ENCODE measurements around the gene SLC6A15.

SLC6A15 gene

GRCh38 chr12:84862186-84862585 is 50.4 kb downstream of the SLC6A15 start:
- Histone ChIP-seq H3K4me1 (ENCODE audit: control insufficient read depth, insufficient read depth, low read length) (no peaks in the 10 kb centered on the region), H3K9me3 (replicated peaks; ENCODE audit: low read length) (no peaks in the 10 kb centered on the region), H3K9ac (ENCODE audit: low read depth, low read length) (no peak overlapping the region), H3K36me3 (ENCODE audit: insufficient read depth, low read length) (no peaks in the 10 kb centered on the region), H3K4me2 (ENCODE audit: low read length) (no peak overlapping the region), H3K27me3 (ENCODE audit: control insufficient read depth, insufficient read depth, low read length) (no peaks in the 10 kb centered on the region), H3K4me3 (ENCODE audit: low read length) (no peak overlapping the region)

- H3K27me3 ChIP-seq (ENCODE audit: control insufficient read depth, insufficient read depth, low read length) = no peaks in the 10 kb centered on the region
- H3K9me3 ChIP-seq (replicated peaks; ENCODE audit: low read length) = no peaks in the 10 kb centered on the region
- no peaks in the 10 kb centered on the region for H3K36me3 ChIP-seq (ENCODE audit: insufficient read depth, low read length)
- H3K4me3 ChIP-seq (ENCODE audit: low read length) = no peak overlapping the region
- no peak overlapping the region for H3K9ac ChIP-seq (ENCODE audit: low read depth, low read length)
- no peak overlapping the region for H3K4me2 ChIP-seq (ENCODE audit: low read length)
- no peaks in the 10 kb centered on the region for H3K4me1 ChIP-seq (ENCODE audit: control insufficient read depth, insufficient read depth, low read length)
Measured at GRCh38 chr12:84860718-84861117, 51.9 kb downstream of the SLC6A15 start.

DNA sequence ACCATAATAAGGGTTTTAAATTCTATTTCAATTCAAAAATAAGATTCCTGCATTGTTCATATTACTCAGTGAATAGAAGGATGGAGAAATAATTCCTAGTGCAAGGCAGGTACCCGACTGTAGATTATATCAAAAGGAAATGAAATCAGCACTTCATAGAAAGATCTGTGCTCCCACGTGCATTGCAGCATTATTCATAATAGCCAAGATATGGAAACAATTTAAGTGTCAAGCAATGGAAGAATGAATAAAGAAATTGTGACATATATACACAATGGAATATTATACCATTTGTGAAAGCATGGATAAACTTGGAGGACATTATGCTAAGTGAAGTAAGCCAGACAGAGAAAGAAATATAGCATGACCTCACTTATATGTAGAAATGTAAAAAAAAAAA is 53.8 kb downstream of the SLC6A15 start:
- H3K36me3 ChIP-seq (ENCODE audit: insufficient read depth, low read length) = no peaks in the 10 kb centered on the region
- no peaks in the 10 kb centered on the region for H3K27me3 ChIP-seq (ENCODE audit: control insufficient read depth, insufficient read depth, low read length)
- no peak overlapping the region for H3K9ac ChIP-seq (ENCODE audit: low read depth, low read length)
- H3K4me1 ChIP-seq (ENCODE audit: control insufficient read depth, insufficient read depth, low read length) = no peaks in the 10 kb centered on the region
- H3K9me3 ChIP-seq (replicated peaks; ENCODE audit: low read length) = no peaks in the 10 kb centered on the region
- no peak overlapping the region for H3K4me3 ChIP-seq (ENCODE audit: low read length)
- H3K4me2 ChIP-seq (ENCODE audit: low read length) = no peak overlapping the region

GRCh38 chr12:84857525-84858208 is 54.9 kb downstream of the SLC6A15 start:
- Histone ChIP-seq H3K27me3 (ENCODE audit: control insufficient read depth, insufficient read depth, low read length) (no peaks in the 10 kb centered on the region), H3K4me2 (ENCODE audit: low read length) (no peak overlapping the region), H3K9ac (ENCODE audit: low read depth, low read length) (no peak overlapping the region), H3K4me3 (ENCODE audit: low read length) (no peak overlapping the region), H3K9me3 (replicated peaks; ENCODE audit: low read length) (no peaks in the 10 kb centered on the region), H3K36me3 (ENCODE audit: insufficient read depth, low read length) (no peaks in the 10 kb centered on the region), H3K4me1 (ENCODE audit: control insufficient read depth, insufficient read depth, low read length) (no peaks in the 10 kb centered on the region)

- Histone ChIP-seq H3K4me3 (ENCODE audit: low read length) (no peak overlapping the region), H3K27me3 (ENCODE audit: control insufficient read depth, insufficient read depth, low read length) (no peaks in the 10 kb centered on the region), H3K9ac (ENCODE audit: low read depth, low read length) (no peak overlapping the region), H3K36me3 (ENCODE audit: insufficient read depth, low read length) (no peaks in the 10 kb centered on the region), H3K4me2 (ENCODE audit: low read length) (no peak overlapping the region), H3K9me3 (replicated peaks; ENCODE audit: low read length) (no peaks in the 10 kb centered on the region), H3K4me1 (ENCODE audit: control insufficient read depth, insufficient read depth, low read length) (no peaks in the 10 kb centered on the region)
Measured at GRCh38 chr12:84856156-84856900, 56.3 kb downstream of the SLC6A15 start.

DNA sequence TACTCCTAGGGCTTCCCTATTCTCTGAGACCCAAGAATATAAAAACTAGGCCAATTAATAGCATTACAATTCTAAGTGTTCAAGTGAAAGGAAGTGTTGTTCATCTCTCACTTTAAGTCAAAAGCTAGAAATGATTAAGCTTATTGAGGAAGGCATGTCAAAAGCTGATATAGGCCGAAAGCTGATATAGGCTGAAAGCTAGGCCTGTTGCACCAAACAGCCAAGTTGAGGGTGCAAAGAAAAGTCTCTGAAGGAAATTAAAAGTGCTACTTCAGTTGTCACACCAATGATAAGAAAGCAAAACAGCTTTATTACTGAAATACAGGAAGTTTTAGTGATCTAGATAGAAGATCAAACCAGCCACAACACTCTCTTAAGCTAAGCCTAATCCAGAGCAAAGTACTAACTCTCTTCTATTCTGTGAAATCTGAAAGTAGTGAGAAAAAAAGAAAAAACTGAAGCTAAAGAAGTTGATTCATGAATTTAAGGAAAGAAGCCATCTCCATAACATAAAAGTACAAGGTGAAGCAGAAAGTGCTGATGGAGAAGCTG is 68.9 kb downstream of the SLC6A15 start:
- no peak overlapping the region for H3K4me2 ChIP-seq (ENCODE audit: low read length)
- H3K36me3 ChIP-seq (ENCODE audit: insufficient read depth, low read length) = no peaks in the 10 kb centered on the region
- no peaks in the 10 kb centered on the region for H3K9me3 ChIP-seq (replicated peaks; ENCODE audit: low read length)
- no peak overlapping the region for H3K9ac ChIP-seq (ENCODE audit: low read depth, low read length)
- H3K27me3 ChIP-seq (ENCODE audit: control insufficient read depth, insufficient read depth, low read length) = no peaks in the 10 kb centered on the region
- no peaks in the 10 kb centered on the region for H3K4me1 ChIP-seq (ENCODE audit: control insufficient read depth, insufficient read depth, low read length)
- H3K4me3 ChIP-seq (ENCODE audit: low read length) = no peak overlapping the region

DNA sequence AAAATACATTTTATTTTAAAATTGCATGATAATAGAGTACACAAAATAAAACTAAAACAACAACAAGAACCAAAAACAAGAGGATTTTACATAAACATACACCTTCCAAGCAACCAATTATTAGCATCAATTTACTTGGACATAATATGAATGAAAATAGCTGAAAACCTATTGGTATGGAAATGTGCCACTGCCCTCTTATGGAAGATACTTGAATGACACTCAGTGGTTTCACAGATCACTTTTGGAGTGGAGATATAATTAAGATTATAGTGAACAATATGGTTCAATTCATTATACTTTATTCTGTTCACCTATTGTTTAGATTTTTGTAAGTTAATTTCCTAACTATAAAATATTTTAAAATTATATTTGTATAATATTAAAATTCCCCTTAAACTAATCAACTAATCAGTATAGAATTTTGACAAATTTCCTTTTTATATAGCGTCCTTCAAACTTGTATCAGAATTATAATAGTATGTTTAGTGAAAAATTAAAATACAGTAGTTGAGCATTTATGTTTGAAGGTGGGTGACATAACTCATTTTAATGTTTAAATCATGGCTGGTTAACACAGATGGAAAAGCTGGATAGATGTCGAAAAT is 70.1 kb downstream of the SLC6A15 start:
- Histone ChIP-seq H3K4me3 (ENCODE audit: low read length) (no peak overlapping the region), H3K27me3 (ENCODE audit: control insufficient read depth, insufficient read depth, low read length) (no peaks in the 10 kb centered on the region), H3K36me3 (ENCODE audit: insufficient read depth, low read length) (no peaks in the 10 kb centered on the region), H3K4me1 (ENCODE audit: control insufficient read depth, insufficient read depth, low read length) (no peaks in the 10 kb centered on the region), H3K4me2 (ENCODE audit: low read length) (no peak overlapping the region), H3K9me3 (replicated peaks; ENCODE audit: low read length) (no peaks in the 10 kb centered on the region), H3K9ac (ENCODE audit: low read depth, low read length) (no peak overlapping the region)

GRCh38 chr12:84841591-84841990 is 71.0 kb downstream of the SLC6A15 start:
- Histone ChIP-seq H3K4me3 (ENCODE audit: low read length) (no peak overlapping the region), H3K9ac (ENCODE audit: low read depth, low read length) (no peak overlapping the region), H3K4me1 (ENCODE audit: control insufficient read depth, insufficient read depth, low read length) (no peaks in the 10 kb centered on the region), H3K36me3 (ENCODE audit: insufficient read depth, low read length) (no peaks in the 10 kb centered on the region), H3K4me2 (ENCODE audit: low read length) (no peak overlapping the region), H3K27me3 (ENCODE audit: control insufficient read depth, insufficient read depth, low read length) (no peaks in the 10 kb centered on the region), H3K9me3 (replicated peaks; ENCODE audit: low read length) (no peaks in the 10 kb centered on the region)

DNA sequence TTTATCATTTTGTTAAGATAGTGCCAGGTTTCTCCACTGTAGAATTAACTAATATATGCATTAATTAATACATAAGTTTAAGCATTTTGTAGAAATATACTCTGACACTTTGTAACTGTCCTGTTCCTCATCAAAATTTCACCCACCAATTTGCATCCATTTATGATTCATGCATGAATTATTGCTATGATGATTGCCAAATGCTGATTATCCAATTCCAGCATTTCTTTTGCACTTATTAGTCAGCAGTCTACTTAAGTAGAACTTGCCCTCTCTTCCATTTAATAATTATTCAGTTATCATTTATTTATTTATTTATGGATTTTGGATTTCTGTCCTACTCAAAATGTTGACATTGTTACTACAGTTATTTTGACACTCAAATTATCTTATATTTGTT is 72.2 kb downstream of the SLC6A15 start:
- Histone ChIP-seq H3K9ac (ENCODE audit: low read depth, low read length) (no peak overlapping the region), H3K4me2 (ENCODE audit: low read length) (no peak overlapping the region), H3K36me3 (ENCODE audit: insufficient read depth, low read length) (no peaks in the 10 kb centered on the region), H3K27me3 (ENCODE audit: control insufficient read depth, insufficient read depth, low read length) (no peaks in the 10 kb centered on the region), H3K9me3 (replicated peaks; ENCODE audit: low read length) (no peaks in the 10 kb centered on the region), H3K4me1 (ENCODE audit: control insufficient read depth, insufficient read depth, low read length) (no peaks in the 10 kb centered on the region), H3K4me3 (ENCODE audit: low read length) (no peak overlapping the region)

- H3K4me2 ChIP-seq (ENCODE audit: low read length) = no peak overlapping the region
- no peaks in the 10 kb centered on the region for H3K27me3 ChIP-seq (ENCODE audit: control insufficient read depth, insufficient read depth, low read length)
- no peaks in the 10 kb centered on the region for H3K36me3 ChIP-seq (ENCODE audit: insufficient read depth, low read length)
- peaks cover 11% of the 10 kb centered on the region for H3K4me1 ChIP-seq (ENCODE audit: control insufficient read depth, insufficient read depth, low read length)
- H3K9me3 ChIP-seq (replicated peaks; ENCODE audit: low read length) = no peaks in the 10 kb centered on the region
- H3K9ac ChIP-seq (ENCODE audit: low read depth, low read length) = no peak overlapping the region
- no peak overlapping the region for H3K4me3 ChIP-seq (ENCODE audit: low read length)
Measured at GRCh38 chr12:84826925-84827324, 85.7 kb downstream of the SLC6A15 start.

DNA sequence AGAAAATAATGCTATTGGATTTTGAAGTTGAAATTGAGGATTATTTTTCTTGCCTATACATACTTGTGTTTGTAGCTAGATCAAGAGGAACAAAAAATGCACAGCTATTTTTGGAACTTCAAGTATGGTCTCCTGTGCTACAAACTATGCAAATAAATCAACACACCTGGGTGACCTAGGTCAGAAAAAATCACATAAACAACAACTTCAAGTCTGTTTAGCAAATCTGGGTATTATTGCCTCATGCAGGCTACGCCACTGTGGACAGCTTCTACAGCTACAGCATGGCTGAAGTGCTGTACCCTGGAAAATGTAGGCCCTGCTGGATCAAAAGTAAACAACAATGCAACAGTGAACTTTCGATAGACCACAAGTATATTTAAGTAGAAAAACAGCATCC is 87.5 kb downstream of the SLC6A15 start:
- Histone ChIP-seq H3K4me3 (ENCODE audit: low read length) (no peak overlapping the region), H3K4me2 (ENCODE audit: low read length) (no peak overlapping the region), H3K9ac (ENCODE audit: low read depth, low read length) (no peak overlapping the region), H3K4me1 (ENCODE audit: control insufficient read depth, insufficient read depth, low read length) (peaks cover 12% of the 10 kb centered on the region), H3K27me3 (ENCODE audit: control insufficient read depth, insufficient read depth, low read length) (no peaks in the 10 kb centered on the region), H3K9me3 (replicated peaks; ENCODE audit: low read length) (no peaks in the 10 kb centered on the region), H3K36me3 (ENCODE audit: insufficient read depth, low read length) (no peaks in the 10 kb centered on the region)

All from skeletal muscle satellite cell (primary cell).